ENCODE data around the gene EXOC2.

DNA sequence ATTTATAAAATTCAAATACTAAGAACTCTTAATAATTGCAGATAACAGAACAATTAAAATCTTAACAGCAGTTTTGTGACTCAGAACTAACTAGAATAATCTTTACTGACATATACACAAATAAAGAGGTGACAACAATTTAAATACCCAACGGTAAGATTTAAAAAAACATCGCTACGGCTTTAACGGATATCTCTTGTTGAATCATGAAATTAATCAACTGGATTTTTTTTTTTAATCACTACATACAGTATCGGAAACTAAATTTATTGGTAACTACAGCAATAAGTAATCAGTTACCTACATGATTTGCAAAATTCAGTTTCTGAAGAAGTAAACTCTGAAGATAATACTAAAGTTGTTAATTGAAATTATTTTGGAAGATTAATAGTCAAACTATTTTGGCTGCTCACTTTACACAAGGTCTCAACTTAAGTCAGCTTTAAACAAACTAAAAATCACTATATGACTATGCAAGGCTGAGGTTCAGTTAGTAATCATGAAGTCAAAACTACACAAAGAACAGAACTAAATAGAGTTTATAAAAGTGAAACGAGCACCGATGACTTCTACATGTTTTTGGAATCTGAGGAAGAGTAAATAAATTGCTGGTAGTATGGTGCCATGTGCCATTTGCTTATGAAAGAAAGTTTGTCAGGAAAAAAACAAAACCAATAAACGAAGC lies 164.8 kb downstream of the EXOC2 start:
- TF ChIP-seq TAF1 (IDR thresholded peaks at IDR 0.05; ENCODE audit: borderline replicate concordance, low read depth, low read length) = no peak
- no peak for TF ChIP-seq POLR2A (IDR thresholded peaks at IDR 0.05; ENCODE audit: low read depth, low read length)
- no peak for TF ChIP-seq POLR2AphosphoS5 (IDR thresholded peaks at IDR 0.05; ENCODE audit: low read depth, low read length)

Measured in GM12892 (cell line).